SU-DHL-6 (cell line): Measurements from ENCODE around the gene KSR2.

Experiments
- CTCF ChIP-seq: fragments of 200-600 bp; sonication (generic); IDR thresholded peaks from one replicate; pipeline ENCODE4 v1.5.1; 2017; ENCODE audit warnings: antibody characterized with exemption, mild to moderate bottlenecking, low read length, moderate library complexity; ENCODE audit not compliant: insufficient read depth, poor library complexity, severe bottlenecking
- EZH2phosphoT487 ChIP-seq: fragments of 200-600 bp; sonication (generic), shearing (Covaris generic); conservative IDR thresholded peaks from 2 replicates; pipeline ENCODE4 v1.6.1; 2018; ENCODE audit warnings: mild to moderate bottlenecking, antibody characterized with exemption, low read length, moderate library complexity, mixed read lengths

- TF ChIP-seq CTCF (no peak), EZH2phosphoT487 (no peak)
Measured at GRCh38 chr12:117580015-117580717, 388.6 kb downstream of the KSR2 start.
